Activated naive CD4-positive, alpha-beta T cell treated with anti-CD3 and anti-CD28 coated beads for 36 hours (primary cell): ENCODE results near the gene SSH2. TPM values are rescaled to one million over a fixed set of nuclear protein-coding genes. Genes with fewer than 3 reads are reported as not detected.

ENCODE experiments used
- CTCF ChIA-PET: fragments of 350-600 bp; sonication (Branson Sonifier 250); formaldehyde crosslinking; loops from one replicate; lab custom pipeline; 2021; ENCODE audit warnings: antibody characterized with exemption; lab: Charles Lee
- DNase-seq: peaks from one replicate; pipeline ENCODE4 v3.0.0-alpha.2; 2020
- H3K27ac Mint-ChIP-seq: one replicate; pipeline ENCODE4 v1.8.0; 2021; ENCODE audit warnings: mild to moderate bottlenecking, mixed read lengths
- H3K27me3 Mint-ChIP-seq: one replicate; pipeline ENCODE4 v1.8.0; 2021; ENCODE audit warnings: low read depth, mixed read lengths
- H3K36me3 Mint-ChIP-seq: one replicate; pipeline ENCODE4 v1.8.0; 2021; ENCODE audit warnings: low read depth, mixed read lengths
- H3K4me1 Mint-ChIP-seq: one replicate; pipeline ENCODE4 v1.8.0; 2021; ENCODE audit warnings: low read depth, mixed read lengths
- H3K4me3 Mint-ChIP-seq: one replicate; pipeline ENCODE4 v1.8.0; 2021; ENCODE audit warnings: mild to moderate bottlenecking, moderate library complexity, mixed read lengths
- H3K9me3 Mint-ChIP-seq: one replicate; pipeline ENCODE4 v1.8.0; 2021; ENCODE audit warnings: mixed read lengths
- intact Hi-C: fragments of 100-400 bp; cut with micrococcal nuclease; formaldehyde crosslinking; loops from one replicate; pipeline ENCODE4 v1.15.1; 2023
- total RNA-seq, 2 experiments: library from RNA; stranded (reverse); gene quantifications; one replicate each; pipeline ENCODE4 v1.2.3, GENCODE V29; 2021

SSH2 gene
- total RNA-seq, 2 experiments from 2014 or later: 32.4 to 35.3 TPM

DNA sequence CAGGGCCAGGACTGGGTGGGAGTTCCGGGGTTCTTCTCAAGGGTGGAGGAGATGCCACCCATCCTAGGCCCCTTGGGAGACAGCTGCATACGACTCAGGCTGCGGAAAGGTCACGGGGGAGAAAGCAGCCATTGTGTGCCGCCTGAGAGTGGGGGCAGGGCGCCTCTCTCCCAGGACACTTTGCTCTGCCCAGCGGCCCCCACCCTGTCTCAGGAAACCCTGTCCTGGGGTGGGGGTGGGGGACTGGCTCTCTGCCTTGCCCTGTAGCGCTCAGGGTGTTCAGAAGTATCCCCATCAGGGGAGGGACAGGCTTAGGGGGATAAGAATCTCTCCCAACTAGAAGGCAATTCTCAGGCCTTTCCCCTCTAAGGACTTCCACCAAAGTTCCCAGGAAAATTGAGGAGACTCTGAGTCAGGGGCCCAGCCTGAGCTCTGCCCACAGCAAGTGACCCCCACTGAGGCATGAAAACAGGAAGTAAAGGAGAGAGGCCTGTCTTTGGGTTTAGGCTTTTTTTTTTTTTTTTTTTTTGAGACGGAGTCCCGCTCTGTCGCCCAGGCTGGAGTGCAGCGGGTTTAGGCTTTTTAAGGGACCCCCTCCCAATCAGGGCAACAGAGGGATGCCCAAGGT, 345.5 kb downstream of the SSH2 start:
- no peak for DNase-seq
- peaks cover 54% of the 10 kb centered on the region for H3K4me1 Mint-ChIP-seq
- peak overlapping the region; percentile 77 for H3K27ac Mint-ChIP-seq
- H3K27me3 Mint-ChIP-seq: no peaks in the 10 kb centered on the region
- intact Hi-C loops: no loop called here
- H3K9me3 Mint-ChIP-seq: peaks cover 2% of the 10 kb centered on the region
- CTCF ChIA-PET: interaction anchor here (1.2 to 1.5 kb wide), 3 partner anchors 9 to 33 kb away, joined by 4 to 9 read pairs (median 6); no protein-coding TSS in a partner anchor
- no peak overlapping the region for H3K4me3 Mint-ChIP-seq
- H3K36me3 Mint-ChIP-seq: peaks cover 20% of the 10 kb centered on the region

DNA sequence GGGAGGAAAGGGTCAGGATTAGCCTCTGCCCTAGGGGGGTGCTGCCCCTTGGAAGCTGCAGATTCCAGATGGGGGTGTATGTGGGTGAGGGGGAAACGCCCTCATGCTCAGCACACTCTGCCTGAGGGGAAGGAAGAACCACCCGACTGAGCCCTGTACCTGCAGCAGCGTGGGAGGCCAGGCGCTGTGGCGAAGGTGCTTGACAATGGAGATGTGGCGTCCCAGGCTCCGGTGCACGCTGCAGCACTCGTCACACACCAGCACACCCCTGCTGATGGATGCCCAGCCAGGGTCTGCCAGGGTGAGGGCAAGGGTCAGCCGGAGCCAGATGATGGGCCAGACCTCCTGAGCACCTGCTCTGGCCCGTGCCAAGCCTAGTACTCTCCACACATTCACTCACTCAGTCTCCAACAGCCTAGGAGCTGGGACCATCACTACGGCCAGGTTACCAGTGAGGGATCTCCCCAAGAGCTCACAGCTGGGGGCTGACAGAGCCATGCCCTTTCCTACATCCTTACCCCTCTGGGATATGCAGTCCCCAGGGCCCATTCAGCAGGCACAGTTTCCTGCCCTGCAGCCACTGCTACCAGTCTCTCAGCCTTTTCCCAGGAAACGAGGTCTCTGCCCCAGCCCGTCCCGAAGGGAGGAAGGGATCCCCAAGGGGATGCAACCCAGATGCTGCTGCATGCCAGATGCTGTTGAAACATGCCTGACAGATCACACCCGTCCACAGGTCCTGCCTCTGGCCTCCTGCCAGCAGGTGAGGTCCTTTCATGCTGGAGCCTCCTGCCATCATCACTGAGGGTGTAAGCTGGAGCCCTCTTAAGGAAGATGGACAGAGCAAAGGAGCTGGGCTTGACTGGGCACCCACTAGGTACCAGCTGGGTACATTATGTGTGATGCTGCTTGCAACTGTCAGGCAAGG, 346.4 kb downstream of the SSH2 start:
- Mint-ChIP-seq H3K4me3 (no peak overlapping the region), H3K4me1 (peaks cover 54% of the 10 kb centered on the region), H3K36me3 (peaks cover 20% of the 10 kb centered on the region), H3K27me3 (no peaks in the 10 kb centered on the region), H3K27ac (peak overlapping the region; percentile 43), H3K9me3 (peaks cover 2% of the 10 kb centered on the region)
- intact Hi-C loops: no loop called here
- CTCF ChIA-PET: interaction anchor here (1.2 to 1.5 kb wide), 3 partner anchors 8 to 34 kb away, joined by 4 to 9 read pairs (median 6); no protein-coding TSS in a partner anchor
- DNase-seq: no peak

DNA sequence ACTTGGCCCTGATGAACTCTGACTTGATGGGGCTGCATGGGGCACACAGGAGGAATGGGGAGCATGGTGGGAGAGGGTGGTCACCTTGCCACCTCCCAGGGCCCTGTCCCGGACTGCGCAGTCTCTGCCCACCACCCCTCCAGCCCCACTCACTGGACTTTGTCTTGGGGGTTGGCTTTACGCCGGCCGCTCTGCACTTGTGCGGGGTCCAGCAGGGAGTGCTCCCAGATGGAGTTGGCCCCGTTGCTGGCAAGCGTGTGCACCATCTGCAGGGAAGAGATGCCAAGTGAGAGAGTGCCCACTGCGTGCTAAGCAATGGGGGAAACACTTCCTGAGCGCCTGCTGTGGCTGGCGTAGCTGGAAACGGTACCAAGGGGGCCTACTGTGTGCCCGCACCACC, 347.3 kb downstream of the SSH2 start:
- Mint-ChIP-seq H3K27me3 (no peaks in the 10 kb centered on the region), H3K4me1 (peaks cover 49% of the 10 kb centered on the region), H3K9me3 (peaks cover 2% of the 10 kb centered on the region), H3K4me3 (no peak overlapping the region), H3K27ac (no peak overlapping the region), H3K36me3 (peaks cover 23% of the 10 kb centered on the region)
- DNase-seq: no peak
- intact Hi-C loops: no loop called here
- CTCF ChIA-PET: interaction anchor here (1.5 to 7.7 kb wide), 3 partner anchors 10 to 34 kb away, joined by 9 to 56 read pairs (median 29); partner anchors contain the start of gene ANKRD13B

DNA sequence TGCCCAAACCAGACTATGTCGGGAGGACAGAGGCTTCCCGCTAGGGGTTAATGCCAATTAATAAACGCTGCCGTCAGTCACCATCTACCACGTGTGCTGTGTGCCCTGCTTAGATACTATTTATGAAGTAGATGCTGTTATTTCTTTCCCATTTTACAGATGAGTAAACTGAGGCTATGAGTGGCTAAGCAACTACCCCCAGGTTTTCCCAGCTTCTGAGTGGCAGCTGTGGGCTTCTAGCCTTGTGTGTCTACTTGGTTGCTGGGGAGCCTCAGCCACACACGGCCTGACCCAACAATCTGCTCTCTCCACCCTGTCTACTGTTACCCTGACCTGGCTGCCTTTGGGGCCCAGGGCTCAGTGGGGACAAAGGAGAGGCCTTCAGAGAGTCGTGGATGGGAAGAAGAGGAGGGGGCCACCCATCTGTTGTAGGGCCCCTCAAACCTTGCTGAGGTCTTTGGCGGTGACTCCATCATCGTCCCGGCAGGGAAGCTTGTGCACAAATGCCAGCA, 347.7 kb downstream of the SSH2 start:
- intact Hi-C loops: no loop called here
- Mint-ChIP-seq H3K27ac (peak overlapping the region; percentile 21), H3K27me3 (no peaks in the 10 kb centered on the region), H3K4me1 (peaks cover 44% of the 10 kb centered on the region), H3K4me3 (no peak overlapping the region), H3K36me3 (peaks cover 26% of the 10 kb centered on the region), H3K9me3 (peaks cover 2% of the 10 kb centered on the region)
- CTCF ChIA-PET: interaction anchor here (1.0 to 7.7 kb wide), 5 partner anchors 9 to 439 kb away, joined by 3 to 56 read pairs (median 28); partner anchors contain the start of gene ANKRD13B
- DNase-seq: no peak

DNA sequence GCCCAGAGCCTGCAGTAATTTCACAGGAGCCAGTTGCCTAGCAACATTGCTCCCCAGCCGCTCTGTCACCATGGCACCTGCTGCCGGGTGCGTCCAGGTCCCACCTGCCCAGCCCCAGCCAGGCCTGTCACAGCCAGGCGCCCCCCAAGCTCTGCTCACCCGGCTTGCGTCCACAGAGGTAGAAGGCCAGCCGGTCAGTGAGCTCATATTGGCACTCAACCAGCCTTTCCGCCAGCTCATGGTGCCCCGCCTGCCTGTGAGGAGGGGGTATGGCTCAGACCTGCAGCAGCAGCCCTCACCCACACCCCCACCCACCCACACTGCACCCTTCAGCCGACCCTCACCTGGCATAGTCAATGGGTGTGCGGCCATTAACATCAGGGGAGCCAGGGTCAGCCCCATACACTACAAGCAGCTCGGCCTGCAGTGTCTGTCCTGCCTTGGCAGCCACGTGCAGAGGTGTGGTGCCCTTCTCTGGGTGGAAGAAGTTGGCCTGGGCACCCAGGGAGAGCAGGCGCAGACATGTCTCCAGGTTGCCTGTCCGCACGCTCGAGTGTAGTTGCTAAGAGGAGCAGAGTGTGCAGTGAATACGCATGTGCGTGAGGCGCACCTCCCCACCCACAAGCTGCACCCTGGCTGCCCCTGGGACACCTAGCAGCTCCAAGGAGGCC, 348.3 kb downstream of the SSH2 start:
- H3K4me3 Mint-ChIP-seq: no peak overlapping the region
- H3K27ac Mint-ChIP-seq: no peak overlapping the region
- peaks cover 2% of the 10 kb centered on the region for H3K9me3 Mint-ChIP-seq
- peaks cover 26% of the 10 kb centered on the region for H3K36me3 Mint-ChIP-seq
- peaks cover 38% of the 10 kb centered on the region for H3K4me1 Mint-ChIP-seq
- intact Hi-C loops: no loop called here
- no peak for DNase-seq
- no peaks in the 10 kb centered on the region for H3K27me3 Mint-ChIP-seq
- CTCF ChIA-PET: interaction anchor here (1.0 to 7.7 kb wide), 9 partner anchors 9 to 438 kb away, joined by 3 to 56 read pairs (median 6); partner anchors contain the start of gene ANKRD13B

DNA sequence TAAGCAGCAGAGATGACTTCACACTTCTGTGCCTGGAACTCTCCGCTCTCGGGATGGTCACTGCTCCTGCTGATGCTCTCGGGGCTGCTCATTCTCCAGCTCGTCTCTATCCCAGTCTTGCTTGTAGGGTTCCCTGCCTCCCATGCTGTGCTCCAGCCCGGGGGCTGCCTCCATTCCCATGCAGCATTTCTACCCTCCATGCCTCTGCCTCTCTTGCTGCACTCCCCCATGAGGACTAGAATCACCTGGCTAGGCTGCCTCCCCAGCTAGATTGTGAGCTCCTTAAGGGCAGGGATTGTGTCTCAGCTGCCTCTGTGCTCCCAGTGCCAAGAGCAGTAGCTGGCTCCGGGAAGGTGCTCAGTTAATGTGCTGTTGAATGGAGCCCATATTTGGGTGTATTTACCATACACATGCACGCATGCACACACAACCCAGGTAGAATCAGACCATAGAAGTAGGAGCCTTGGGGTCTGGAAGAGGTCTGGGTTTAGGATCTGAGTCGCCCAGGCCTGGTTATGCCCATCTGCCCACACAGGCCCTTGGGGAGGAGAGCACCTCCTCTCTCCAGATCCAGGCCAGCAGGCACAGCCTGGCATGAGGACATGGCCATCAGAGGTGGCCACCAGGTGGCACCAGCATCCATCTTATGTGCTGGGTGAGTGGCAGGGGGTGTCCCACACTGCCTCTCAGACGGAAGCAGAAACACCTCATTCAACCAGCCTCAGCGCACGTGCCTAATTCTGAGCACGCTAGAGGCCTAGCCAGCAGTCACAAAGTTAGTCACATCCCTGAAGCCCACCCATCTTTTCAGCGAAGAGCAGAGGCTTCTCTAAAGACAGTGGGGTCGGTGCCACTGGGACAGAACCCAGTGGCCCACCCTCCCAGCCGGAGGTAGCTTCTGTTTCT, 349.9 kb downstream of the SSH2 start:
- intact Hi-C loops: loop anchor here (1.0 kb wide), 7 partner anchors 11 to 513 kb away; partner anchors contain the start of gene SSH2
- no peaks in the 10 kb centered on the region for H3K27me3 Mint-ChIP-seq
- H3K4me3 Mint-ChIP-seq: no peak overlapping the region

DNA sequence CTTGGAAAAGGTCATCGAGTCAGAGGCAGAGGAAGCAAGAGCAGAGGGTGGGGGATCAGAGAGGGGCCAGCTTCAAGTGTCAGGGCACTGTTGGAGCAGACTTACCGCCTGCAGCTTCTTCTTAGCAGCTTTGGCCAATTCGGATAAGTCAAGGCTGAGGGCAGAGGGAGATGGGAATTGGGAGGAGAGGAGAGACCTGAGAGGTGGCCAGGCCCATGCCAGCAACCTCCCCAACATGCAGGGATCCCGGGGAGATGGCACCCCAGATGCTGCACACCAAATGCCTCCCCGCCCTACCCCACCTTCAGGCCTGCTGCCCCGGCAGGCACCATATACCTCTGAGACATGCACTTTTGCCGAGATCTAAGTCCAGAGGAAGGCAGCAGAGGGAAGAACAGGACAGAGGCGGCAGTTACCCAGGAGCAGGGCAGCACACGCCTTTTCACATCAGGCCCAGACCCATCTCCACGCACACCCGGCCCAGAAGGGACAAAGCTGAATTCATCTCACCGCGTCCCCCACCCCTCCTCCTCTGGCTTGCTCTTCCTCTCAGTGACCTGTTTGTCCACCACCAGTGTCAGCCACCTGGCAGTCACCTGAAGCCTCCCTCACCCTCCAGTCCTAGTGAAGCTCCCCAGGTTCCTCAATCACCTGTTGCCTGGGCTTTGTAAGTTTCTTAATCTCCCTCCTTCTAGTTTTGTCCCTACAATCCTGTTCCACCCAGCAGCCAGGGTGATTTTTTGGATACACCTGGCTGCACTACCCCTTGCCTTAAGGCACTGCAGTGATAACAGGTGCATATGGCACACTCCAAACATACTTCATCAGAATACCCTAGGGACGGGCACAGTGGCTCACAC, 351.2 kb downstream of the SSH2 start:
- CTCF ChIA-PET: interaction anchor here (0.6 to 7.7 kb wide), 11 partner anchors 9 to 633 kb away, joined by 3 to 56 read pairs (median 3); partner anchors contain the start of genes ANKRD13B and TP53I13
- Mint-ChIP-seq H3K27ac (no peak overlapping the region), H3K4me1 (peaks cover 16% of the 10 kb centered on the region), H3K27me3 (no peaks in the 10 kb centered on the region), H3K36me3 (peaks cover 26% of the 10 kb centered on the region), H3K4me3 (no peak overlapping the region), H3K9me3 (peaks cover 2% of the 10 kb centered on the region)
- no peak for DNase-seq
- intact Hi-C loops: no loop called here

More for the DNA sequence above, 349.9 kb downstream of the SSH2 start:
- CTCF ChIA-PET: interaction anchor here (0.6 to 7.7 kb wide), 16 partner anchors 8 to 351 kb away, joined by 3 to 56 read pairs (median 3); partner anchors contain the start of genes ANKRD13B and TP53I13
- H3K27ac Mint-ChIP-seq: peak overlapping the region; percentile 77
- DNase-seq: peak; percentile 96
- H3K36me3 Mint-ChIP-seq: peaks cover 26% of the 10 kb centered on the region
- H3K4me1 Mint-ChIP-seq: peaks cover 24% of the 10 kb centered on the region
- peaks cover 2% of the 10 kb centered on the region for H3K9me3 Mint-ChIP-seq

DNA sequence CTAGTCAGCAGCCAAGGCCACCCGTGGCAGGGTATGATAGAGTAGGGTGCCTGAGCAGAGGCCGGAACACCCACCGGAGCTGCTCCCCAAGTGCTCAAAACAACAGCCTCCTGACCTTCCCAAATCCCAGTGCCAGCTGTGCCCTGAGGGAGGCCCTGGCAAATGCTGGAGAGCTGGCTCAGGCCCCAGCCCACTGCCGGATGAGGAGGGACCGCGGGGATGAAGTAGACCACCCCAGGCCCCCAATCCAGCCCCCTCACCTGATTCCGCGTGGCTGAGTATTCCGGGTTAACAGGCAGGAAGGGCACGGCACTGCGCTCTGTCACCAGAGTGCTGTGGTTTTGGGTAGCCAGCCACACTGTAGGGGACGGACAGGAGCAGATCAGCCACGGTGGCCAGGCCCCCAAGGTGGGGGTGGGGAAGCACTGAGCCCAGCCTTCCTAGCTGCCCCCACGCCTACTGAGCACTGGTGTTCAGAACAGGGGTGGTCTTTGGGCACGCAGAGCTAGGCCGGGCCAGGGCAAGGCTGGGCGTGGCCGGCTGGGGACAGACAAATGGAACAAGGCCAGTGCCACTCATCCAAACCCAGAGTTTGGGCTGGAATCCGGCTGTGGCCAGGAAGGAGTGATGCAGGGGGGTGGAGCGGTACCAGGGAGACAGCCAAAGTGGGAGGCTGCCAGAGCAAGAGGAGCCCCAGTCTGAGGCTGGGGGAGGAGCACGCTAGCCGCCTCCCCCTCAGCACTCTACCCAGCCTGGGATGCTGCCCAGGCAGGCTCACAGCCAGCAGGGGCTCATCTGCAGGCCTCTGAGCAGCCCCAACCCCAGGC, 352.4 kb downstream of the SSH2 start:
- peaks cover 16% of the 10 kb centered on the region for H3K4me1 Mint-ChIP-seq
- CTCF ChIA-PET: interaction anchor here (0.8 to 7.7 kb wide), 6 partner anchors 8 to 208 kb away, joined by 3 to 56 read pairs (median 17); partner anchors contain the start of gene ANKRD13B
- DNase-seq: no peak
- H3K27ac Mint-ChIP-seq: no peak overlapping the region
- no peaks in the 10 kb centered on the region for H3K27me3 Mint-ChIP-seq
- intact Hi-C loops: no loop called here
- peaks cover 28% of the 10 kb centered on the region for H3K36me3 Mint-ChIP-seq
- H3K4me3 Mint-ChIP-seq: no peak overlapping the region
- H3K9me3 Mint-ChIP-seq: peaks cover 2% of the 10 kb centered on the region

DNA sequence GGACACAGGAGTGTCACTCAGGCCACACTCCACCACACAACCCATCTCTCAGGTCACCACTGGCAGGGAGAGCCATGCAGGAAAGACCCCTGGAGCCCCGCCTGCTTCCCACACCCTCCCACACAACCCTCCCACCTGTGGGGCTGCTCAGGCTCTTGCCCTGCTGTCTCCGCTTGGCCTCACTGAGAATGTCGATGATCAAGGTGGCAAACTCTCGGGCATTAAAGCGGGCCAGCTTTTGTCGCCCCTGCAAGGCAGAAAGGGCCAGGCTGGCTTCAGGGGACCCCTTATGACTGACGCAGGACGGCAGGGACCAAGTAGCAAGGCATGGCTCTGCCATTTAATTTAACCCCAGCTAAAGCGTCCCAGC, 353.0 kb downstream of the SSH2 start:
- no peak overlapping the region for H3K27ac Mint-ChIP-seq
- peaks cover 2% of the 10 kb centered on the region for H3K9me3 Mint-ChIP-seq
- peaks cover 25% of the 10 kb centered on the region for H3K36me3 Mint-ChIP-seq

More for the DNA sequence above, 353.0 kb downstream of the SSH2 start:
- no peak overlapping the region for H3K4me3 Mint-ChIP-seq
- H3K27me3 Mint-ChIP-seq: no peaks in the 10 kb centered on the region
- CTCF ChIA-PET: interaction anchor here (0.8 to 7.7 kb wide), 3 partner anchors 15 to 207 kb away, joined by 4 to 56 read pairs (median 28); partner anchors contain the start of gene ANKRD13B
- peaks cover 16% of the 10 kb centered on the region for H3K4me1 Mint-ChIP-seq
- intact Hi-C loops: no loop called here
- no peak for DNase-seq
